B cell (primary cell): ENCODE measurements around the gene WDR46. TPM values are rescaled to one million over a fixed set of nuclear protein-coding genes. Genes with fewer than 3 reads are reported as not detected.

Experiments
- ATAC-seq: fragments of 200-7000 bp; cut with Tn5 transposase; one replicate; pipeline ENCODE4 v1.10.0; 2021; ENCODE audit warnings: low read depth, mild to moderate bottlenecking, moderate number of reproducible peaks, moderate library complexity
- CTCF ChIA-PET: fragments of 350-600 bp; sonication (Branson Sonifier 250); formaldehyde crosslinking; loops from one replicate; lab custom pipeline; 2021; ENCODE audit warnings: antibody characterized with exemption, inconsistent platforms; lab: Charles Lee
- POLR2A ChIA-PET: fragments of 350-600 bp; sonication (Branson Sonifier 250); formaldehyde crosslinking; loops from one replicate; lab custom pipeline; 2021; ENCODE audit warnings: antibody characterized with exemption; lab: Charles Lee
- DNase-seq: peaks from one replicate; pipeline ENCODE4 v3.0.0; 2013
- H2AFZ ChIP-seq: 2 replicates; pipeline ENCODE4 v1.6.1; 2012; ENCODE audit warnings: mild to moderate bottlenecking, low read depth, low read length; ENCODE audit not compliant: insufficient read depth, poor library complexity, severe bottlenecking
- H3K27ac ChIP-seq, 2 donors: 1 replicate in 1 of 2; 2 replicates in 1 of 2; pipeline ENCODE4 v1.5.1; 2012 to 2013; ENCODE audit warnings: low read length in 2 of 2, mild to moderate bottlenecking in 2 of 2, moderate library complexity in 1 of 2
- H3K27me3 ChIP-seq, 4 experiments: fragments of 200-600 bp in 1 of 4; sonication (generic) in 1 of 4; replicated peaks in 1 of 4; 1 replicate in 2 of 4; 2 replicates in 2 of 4; pipeline versions ENCODE4 v1.6.1 to v1.7.0; 2013 to 2016; ENCODE audit warnings: low read length in 3 of 4, mild to moderate bottlenecking in 2 of 4, mixed read lengths in 1 of 4, moderate library complexity in 1 of 4; ENCODE audit not compliant: insufficient read depth in 4 of 4, control insufficient read depth in 3 of 4; ENCODE audit errors: control extremely low read depth in 1 of 4
- H3K36me3 ChIP-seq, 2 experiments: replicated peaks in 1 of 2; 1 replicate in 1 of 2; 2 replicates in 1 of 2; pipeline versions ENCODE4 v1.6.1 to v1.7.1; 2013; ENCODE audit warnings: low read length in 1 of 2; ENCODE audit not compliant: insufficient read depth in 2 of 2, control insufficient read depth in 1 of 2; ENCODE audit errors: control extremely low read depth in 1 of 2, extremely low read depth in 1 of 2
- H3K4me1 ChIP-seq, 2 donors: fragments of 200-600 bp in 1 of 2; sonication (generic) in 1 of 2; 1 replicate in 1 of 2; 2 replicates in 1 of 2; pipeline versions ENCODE4 v1.5.1 to v1.6.1; 2013 to 2017; ENCODE audit warnings: low read length in 2 of 2; ENCODE audit not compliant: control insufficient read depth in 2 of 2, insufficient read depth in 2 of 2
- H3K4me2 ChIP-seq: replicated peaks from 2 replicates; pipeline ENCODE3; 2012; ENCODE audit warnings: mild to moderate bottlenecking, low read depth, low read length; ENCODE audit not compliant: poor library complexity, severe bottlenecking
- H3K4me3 ChIP-seq, 5 experiments: fragments of 200-600 bp in 1 of 5; sonication (generic) in 1 of 5; 1 replicate in 3 of 5; 2 replicates in 2 of 5; pipeline versions ENCODE4 v1.5.1 to v1.7.0; 2011 to 2016; ENCODE audit warnings: low read length in 4 of 5, mild to moderate bottlenecking in 4 of 5, low read depth in 2 of 5, control low read depth in 1 of 5, moderate library complexity in 1 of 5; ENCODE audit not compliant: insufficient read depth in 1 of 5; ENCODE audit errors: control extremely low read depth in 1 of 5, extremely low read depth in 1 of 5
- H3K79me2 ChIP-seq: fragments of 200-600 bp; sonication (generic); one replicate; pipeline ENCODE4 v1.6.0; 2016; ENCODE audit warnings: low read length; ENCODE audit not compliant: control insufficient read depth, insufficient read depth
- H3K9ac ChIP-seq: fragments of 200-600 bp; sonication (generic); 2 replicates; pipeline ENCODE4 v1.6.1; 2017; ENCODE audit warnings: mild to moderate bottlenecking, low read length, moderate library complexity
- H3K9me3 ChIP-seq, 3 donors: one replicate each; pipeline versions ENCODE4 v1.6.1 to v1.7.1; 2013; ENCODE audit warnings: low read length in 2 of 3; ENCODE audit not compliant: control insufficient read depth in 2 of 3, insufficient read depth in 1 of 3; ENCODE audit errors: control extremely low read depth in 1 of 3
- H4K20me1 ChIP-seq: 2 replicates; pipeline ENCODE4 v1.6.0; 2012; ENCODE audit warnings: mild to moderate bottlenecking, low read length; ENCODE audit not compliant: insufficient read depth, control insufficient read depth, poor library complexity, severe bottlenecking
- H3K27ac Mint-ChIP-seq: one replicate; pipeline ENCODE4 v1.8.0; 2021; ENCODE audit warnings: mixed read lengths
- H3K27me3 Mint-ChIP-seq: one replicate; pipeline ENCODE4 v1.8.0; 2021; ENCODE audit warnings: mixed read lengths
- H3K4me1 Mint-ChIP-seq: one replicate; pipeline ENCODE4 v1.8.0; 2021; ENCODE audit warnings: mixed read lengths
- H3K4me3 Mint-ChIP-seq: one replicate; pipeline ENCODE4 v1.8.0; 2021; ENCODE audit warnings: mixed read lengths
- H3K9me3 Mint-ChIP-seq: one replicate; pipeline ENCODE4 v1.8.0; 2022; ENCODE audit warnings: mixed read lengths; ENCODE audit not compliant: insufficient read depth
- CTCF ChIP-seq: fragments of 200-600 bp; IDR thresholded peaks from one replicate; pipeline ENCODE4 v1.8.0; 2022; ENCODE audit warnings: antibody characterized with exemption, mild to moderate bottlenecking
- EZH2 ChIP-seq: IDR thresholded peaks from 2 replicates; pipeline ENCODE4 v1.6.1; 2012; ENCODE audit warnings: borderline replicate concordance, low read depth, mild to moderate bottlenecking, moderate library complexity, low read length; ENCODE audit not compliant: insufficient read depth, poor library complexity, severe bottlenecking
- WGBS: methylation state at CpG from one replicate; pipeline ENCODE4 v1.1.5; 2013; ENCODE audit warnings: missing lambda C conversion rate; ENCODE audit not compliant: insufficient coverage; 5-methylcytosine and 5-hydroxymethylcytosine counted together
- intact Hi-C: fragments of 100-400 bp; cut with micrococcal nuclease; formaldehyde crosslinking; loops from one replicate; pipeline ENCODE4 v1.10.0; 2022
- polyA plus RNA-seq: library from polyadenylated mRNA; depleted of rRNA; stranded (reverse); fragments of >200 nt; gene quantifications from 2 replicates; pipeline ENCODE4 v1.2.3, GENCODE V29; 2012
- total RNA-seq, 2 donors: library from RNA; stranded (reverse); fragments of 120-200 nt in 1 of 2; gene quantifications; 1 replicate in 1 of 2; 2 replicates in 1 of 2; pipeline versions ENCODE4 v1.2.3 to v1.2.4, GENCODE V29; 2013 to 2022

Gene WDR46
- total and polyA plus RNA-seq, 2 donors (not counting 1 experiment from before 2014, with no cell fraction given), result 60.1 to 77.2 TPM

DNA sequence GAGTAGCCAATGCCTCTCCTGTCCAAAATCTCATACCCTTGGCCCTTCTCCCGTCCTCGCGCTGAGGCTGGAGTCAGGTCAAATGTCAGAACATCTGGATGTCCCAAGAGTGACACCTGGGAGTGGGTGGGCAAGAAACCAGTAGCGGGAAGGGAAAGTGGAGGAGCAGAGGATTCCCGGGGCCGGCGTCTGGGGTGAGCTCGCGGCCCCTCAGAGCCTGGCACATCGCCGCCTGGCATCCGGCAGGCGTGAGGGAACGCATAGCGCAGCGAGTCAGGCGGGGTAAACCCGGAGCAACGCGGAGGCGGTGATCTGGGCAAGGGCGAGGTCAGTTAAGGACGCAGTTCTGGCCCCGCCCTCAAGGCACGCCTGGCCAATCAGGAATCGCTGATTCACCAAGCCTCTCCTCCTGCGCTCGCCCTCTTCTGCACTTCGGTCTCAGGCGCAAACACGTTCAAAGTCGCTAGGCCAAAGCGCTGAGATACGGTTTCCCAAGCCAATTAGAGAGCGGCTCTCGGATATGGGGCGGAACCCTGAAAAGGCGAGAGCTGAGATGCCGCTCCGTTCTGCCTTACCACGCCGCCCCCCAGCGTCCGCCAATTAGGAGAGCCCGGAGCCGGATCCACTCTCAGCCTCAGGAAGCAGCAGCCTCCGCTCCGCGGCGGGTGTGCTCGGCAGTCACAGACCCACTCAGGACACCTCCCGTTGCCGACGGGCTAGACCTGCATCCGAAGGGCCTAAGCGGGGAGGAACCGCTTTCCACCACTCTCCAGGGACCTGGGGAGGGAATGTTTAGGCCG is 39.9 kb downstream of the WDR46 start:
- CTCF ChIA-PET, result interaction anchor here (0.6 to 6.0 kb wide), 47 partner anchors 9 to 835 kb away, joined by 3 to 80 read pairs (median 5); partner anchors contain the start of genes B3GALT4, HLA-DPB1, HSD17B8 and PFDN6
- no peaks in the 10 kb centered on the region for H3K9me3 Mint-ChIP-seq
- peaks cover 31% of the 10 kb centered on the region for H3K4me1 Mint-ChIP-seq
- H3K27ac Mint-ChIP-seq, result peak overlapping the region; percentile 97
- Histone ChIP-seq H3K79me2 (peaks cover 9% of the 10 kb centered on the region), H3K27ac (peak overlapping the region; percentile 75 to 88), H2AFZ (peak overlapping the region; percentile 87), H3K4me2 (peak overlapping the region; percentile 98), H3K4me3 (peak overlapping the region; percentile 63 to 84 (median 75)), H3K9ac (peak overlapping the region; percentile 76), H4K20me1 (no peaks in the 10 kb centered on the region), H3K36me3 (peaks cover 0 to 9% of the 10 kb centered on the region in 2 experiments), H3K9me3 (no peaks in the 10 kb centered on the region), H3K27me3 (peaks cover 0 to 4% (median 0%) of the 10 kb centered on the region in 4 experiments), H3K4me1 (peaks cover 12 to 24% of the 10 kb centered on the region in 2 donors)
- H3K4me3 Mint-ChIP-seq, result peak overlapping the region; percentile 97
- under 1% methylated on average over 53 of the region's 58 CpGs for WGBS
- ATAC-seq (peak; percentile 85), DNase-seq (peak; percentile 99)
- POLR2A ChIA-PET, result interaction anchor here (0.5 to 1.8 kb wide), 12 partner anchors 23 to 1273 kb away, joined by 3 to 13 read pairs (median 5); partner anchors contain the start of genes B3GALT4, HLA-DPB1, HSD17B8 and RING1
- TF ChIP-seq CTCF (no peak), EZH2 (no peak)
- H3K27me3 Mint-ChIP-seq, result peaks cover 4% of the 10 kb centered on the region
- intact Hi-C loops, result loop anchor here (1.0 to 10.0 kb wide), 14 partner anchors 22 to 354 kb away; partner anchors contain the start of genes HLA-DMB, HSD17B8, KIFC1 and PFDN6
